HCT116 (cell line): ENCODE data around the gene MMS19. TPM values are rescaled to one million over a fixed set of nuclear protein-coding genes. Genes with fewer than 3 reads are reported as not detected.

Source experiments
- ATAC-seq: fragments of 200-7000 bp; cut with Tn5 transposase; 2 replicates; pipeline ENCODE4 v1.9.1; 2020; ENCODE audit warnings: mild to moderate bottlenecking, moderate library complexity
- BruUV-seq: library from RNA; stranded (reverse); fragments of 400-500 nt; replicated peaks from 2 replicates; lab custom pipeline; 2021; lab: Mats Ljungman, UMichigan
- CTCF ChIA-PET: fragments of 300-600 bp; sonication (Branson Sonifier 250); formaldehyde crosslinking; loops from one replicate; lab custom pipeline; 2021; ENCODE audit warnings: antibody characterized with exemption; lab: Charles Lee
- POLR2A ChIA-PET: fragments of 300-600, 350-600 bp; sonication (Branson Sonifier 250); formaldehyde crosslinking; loops from one replicate; lab custom pipeline; 2021; ENCODE audit warnings: antibody characterized with exemption; lab: Charles Lee
- RAD21 ChIA-PET, 2 experiments: fragments of 300-600 bp; sonication (Branson Sonifier 250); formaldehyde crosslinking; loops; one replicate each; lab custom pipeline; 2023; ENCODE audit warnings: low total read pairs in 2 of 2; ENCODE audit not compliant: uncharacterized antibody in 2 of 2, unreplicated experiment in 2 of 2, low non-redundant PET in 1 of 2; lab: Charles Lee
- DNase-seq: peaks from one replicate; pipeline ENCODE4 v3.0.0-alpha.2; 2010; ENCODE audit warnings: low read depth, low spot score
- H2AFZ ChIP-seq: fragments of 200-600 bp; shearing (Covaris generic), sonication (generic); 2 replicates; pipeline ENCODE4 v1.6.1; 2017; ENCODE audit warnings: low read depth, mixed run types, mixed read lengths, antibody characterized with exemption, low read length; ENCODE audit not compliant: poor library complexity, severe bottlenecking
- H3K27ac ChIP-seq: 2 replicates; pipeline ENCODE4 v1.5.1; 2012; ENCODE audit warnings: low read depth, low read length
- H3K27me3 ChIP-seq: fragments of 200-600 bp; sonication (generic); 2 replicates; pipeline ENCODE4 v1.6.1; 2016; ENCODE audit warnings: mixed run types, low read length, mixed read lengths; ENCODE audit not compliant: insufficient read depth
- H3K36me3 ChIP-seq, 2 experiments: fragments of 200-500 bp in 1 of 2; fragments of 200-600 bp in 1 of 2; sonication (Bioruptor generic) in 1 of 2; sonication (generic) in 1 of 2; 2 replicates each; pipeline versions ENCODE4 v1.5.1 to v1.6.1; 2014 to 2016; ENCODE audit warnings: low read length in 2 of 2, inconsistent platforms in 1 of 2, mixed read lengths in 1 of 2, mixed run types in 1 of 2; ENCODE audit not compliant: insufficient read depth in 2 of 2, control insufficient read depth in 1 of 2
- H3K4me1 ChIP-seq, 2 experiments: fragments of 200-600 bp in 1 of 2; sonication (generic) in 1 of 2; 2 replicates each; pipeline versions ENCODE4 v1.5.1 to v1.6.1; 2012 to 2017; ENCODE audit warnings: low read length in 2 of 2, inconsistent platforms in 1 of 2, mild to moderate bottlenecking in 1 of 2, mixed read lengths in 1 of 2, mixed run types in 1 of 2, moderate library complexity in 1 of 2; ENCODE audit not compliant: insufficient read depth in 2 of 2, control insufficient read depth in 1 of 2
- H3K4me2 ChIP-seq: fragments of 200-600 bp; sonication (generic); 2 replicates; pipeline ENCODE4 v1.6.1; 2017; ENCODE audit warnings: mixed run types, low read length, mixed read lengths
- H3K4me3 ChIP-seq, 2 experiments: fragments of 200-600 bp in 1 of 2; sonication (generic) in 1 of 2; replicated peaks in 1 of 2; 2 replicates each; pipeline ENCODE4 v1.5.1; 2011 to 2016; ENCODE audit warnings: low read length in 2 of 2, control low read depth in 1 of 2, low read depth in 1 of 2, mild to moderate bottlenecking in 1 of 2, mixed read lengths in 1 of 2, mixed run types in 1 of 2
- H3K79me2 ChIP-seq: fragments of 200-600 bp; sonication (generic); 2 replicates; pipeline ENCODE4 v1.6.1; 2017; ENCODE audit warnings: mild to moderate bottlenecking, mixed run types, low read length, moderate library complexity, mixed read lengths; ENCODE audit not compliant: insufficient read depth
- H3K9ac ChIP-seq: fragments of 200-600 bp; sonication (generic); 2 replicates; pipeline ENCODE4 v1.6.1; 2016; ENCODE audit warnings: low read length, mixed read lengths
- H3K9me2 ChIP-seq: fragments of 200-600 bp; sonication (generic), shearing (Covaris generic); 2 replicates; pipeline ENCODE4 v1.6.1; 2017; ENCODE audit warnings: mixed run types, mild to moderate bottlenecking, moderate library complexity; ENCODE audit not compliant: insufficient read depth
- H3K9me3 ChIP-seq, 2 experiments: fragments of 200-500 bp in 1 of 2; fragments of 200-600 bp in 1 of 2; sonication (Bioruptor generic) in 1 of 2; sonication (generic) in 1 of 2; 2 replicates each; pipeline ENCODE4 v1.6.1; 2014 to 2017; ENCODE audit warnings: low read length in 2 of 2, mixed read lengths in 2 of 2, inconsistent platforms in 1 of 2, low read depth in 1 of 2, mild to moderate bottlenecking in 1 of 2, mixed run types in 1 of 2, moderate library complexity in 1 of 2; ENCODE audit not compliant: control insufficient read depth in 1 of 2, insufficient read depth in 1 of 2
- H4K20me1 ChIP-seq: fragments of 200-600 bp; sonication (generic), shearing (Covaris generic); 2 replicates; pipeline ENCODE4 v1.6.1; 2017; ENCODE audit warnings: mixed run types, mild to moderate bottlenecking, moderate library complexity; ENCODE audit not compliant: insufficient read depth
- CBX3 ChIP-seq: IDR thresholded peaks from 2 replicates; pipeline ENCODE4 v1.6.1; 2012; ENCODE audit warnings: low read depth
- ELF1 ChIP-seq: IDR thresholded peaks from 2 replicates; pipeline ENCODE4 v1.6.1; 2012; ENCODE audit warnings: low read depth, borderline replicate concordance
- EZH2phosphoT487 ChIP-seq: fragments of 200-600 bp; IDR thresholded peaks from 2 replicates; pipeline ENCODE4 v1.6.1; 2018; ENCODE audit warnings: antibody characterized with exemption, borderline replicate concordance
- JUND ChIP-seq: IDR thresholded peaks from 2 replicates; pipeline ENCODE4 v1.6.1; 2012
- MAX ChIP-seq: IDR thresholded peaks from 2 replicates; pipeline ENCODE4 v1.6.1; 2012
- RAD21 ChIP-seq: IDR thresholded peaks from 2 replicates; pipeline ENCODE4 v1.6.1; 2012; ENCODE audit warnings: low read depth, mild to moderate bottlenecking
- SIN3A ChIP-seq: IDR thresholded peaks from 2 replicates; pipeline ENCODE4 v1.6.1; 2012; ENCODE audit warnings: low read depth
- SP1 ChIP-seq: IDR thresholded peaks from 2 replicates; pipeline ENCODE4 v1.6.1; 2012; ENCODE audit warnings: low read depth
- SRF ChIP-seq: IDR thresholded peaks from 2 replicates; pipeline ENCODE4 v1.6.1; 2012; ENCODE audit warnings: low read depth
- TCF7L2 ChIP-seq: IDR thresholded peaks from 2 replicates; pipeline ENCODE4 v1.7.0; 2011; ENCODE audit warnings: borderline replicate concordance, inconsistent platforms; ENCODE audit not compliant: insufficient read depth, insufficient read length; ENCODE audit errors: extremely low read depth
- ZFX ChIP-seq: fragments of 450-650 bp; IDR thresholded peaks from 2 replicates; pipeline ENCODE4 v1.6.1; 2017
- ZNF274 ChIP-seq: fragments of 200-500 bp; sonication (Bioruptor generic); IDR thresholded peaks from 2 replicates; pipeline ENCODE4 v1.6.1; 2014; ENCODE audit warnings: mild to moderate bottlenecking, low read depth, low read length, inconsistent platforms
- intact Hi-C: fragments of 100-400 bp; cut with micrococcal nuclease; formaldehyde crosslinking; loops from 2 replicates; pipeline ENCODE4 v1.10.0; 2022
- total RNA-seq: library from RNA; stranded (reverse); gene quantifications from one replicate; pipeline ENCODE4 v1.2.1, GENCODE V29; 2021; ENCODE audit not compliant: unreplicated experiment
- TF ChIP-seq, protein P1 (sequence below): IDR thresholded peaks from 2 replicates; pipeline ENCODE4 v1.6.1; 2011; ENCODE audit warnings: mild to moderate bottlenecking, low read length, moderate library complexity; ENCODE audit not compliant: insufficient replicate concordance; ENCODE audit errors: extremely low read depth

MMS19 gene
- total RNA-seq, 1 experiment from 2014 or later, result 101 TPM

DNA sequence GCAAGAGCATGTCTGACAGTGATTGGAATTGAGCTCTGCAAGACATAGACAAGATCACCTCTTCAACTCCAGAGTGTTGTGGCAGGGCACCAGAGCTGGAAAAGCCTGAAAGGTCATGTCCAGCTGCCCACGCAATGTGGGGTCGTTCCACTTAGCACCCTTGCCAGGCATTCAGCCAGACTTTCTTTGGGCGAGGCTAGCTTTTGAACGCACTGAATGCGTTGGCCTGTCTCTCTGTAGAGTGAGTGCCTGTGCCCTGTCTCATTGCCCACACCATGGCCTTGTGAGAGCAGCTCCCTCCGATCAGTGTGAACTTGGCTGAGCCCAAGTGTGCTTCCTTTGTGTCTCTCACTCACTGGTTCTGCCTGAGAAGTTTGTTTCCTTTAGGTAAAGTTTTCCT, 23.8 kb upstream of the MMS19 start:
- H4K20me1 ChIP-seq, result no peaks in the 10 kb centered on the region
- H2AFZ ChIP-seq, result no peak overlapping the region
- H3K27me3 ChIP-seq, result no peaks in the 10 kb centered on the region
- no peak for DNase-seq
- no peak for ATAC-seq
- RAD21 ChIA-PET, result no interaction called here
- no TSS peak for BruUV-seq
- CTCF ChIA-PET, result interaction anchor here (1.3 kb wide), 1 partner anchor 12 kb away, joined by 3 read pairs; no protein-coding TSS in a partner anchor
- peaks cover 25 to 39% of the 10 kb centered on the region in 2 experiments for H3K4me1 ChIP-seq
- H3K4me3 ChIP-seq, result no peak overlapping the region
- POLR2A ChIA-PET, result no interaction called here
- intact Hi-C loops, result no loop called here
- H3K9me2 ChIP-seq, result no peaks in the 10 kb centered on the region
- H3K9ac ChIP-seq, result no peak overlapping the region
- no peak overlapping the region for H3K4me2 ChIP-seq
- TF ChIP-seq ZNF274 (no peak), MAX (no peak), RAD21 (no peak), CBX3 (no peak), SIN3A (no peak), EZH2phosphoT487 (no peak), JUND (no peak), ZFX (no peak), ELF1 (no peak), TCF7L2 (no peak), SP1 (no peak), SRF (no peak)
- TF ChIP-seq, protein P1, sequence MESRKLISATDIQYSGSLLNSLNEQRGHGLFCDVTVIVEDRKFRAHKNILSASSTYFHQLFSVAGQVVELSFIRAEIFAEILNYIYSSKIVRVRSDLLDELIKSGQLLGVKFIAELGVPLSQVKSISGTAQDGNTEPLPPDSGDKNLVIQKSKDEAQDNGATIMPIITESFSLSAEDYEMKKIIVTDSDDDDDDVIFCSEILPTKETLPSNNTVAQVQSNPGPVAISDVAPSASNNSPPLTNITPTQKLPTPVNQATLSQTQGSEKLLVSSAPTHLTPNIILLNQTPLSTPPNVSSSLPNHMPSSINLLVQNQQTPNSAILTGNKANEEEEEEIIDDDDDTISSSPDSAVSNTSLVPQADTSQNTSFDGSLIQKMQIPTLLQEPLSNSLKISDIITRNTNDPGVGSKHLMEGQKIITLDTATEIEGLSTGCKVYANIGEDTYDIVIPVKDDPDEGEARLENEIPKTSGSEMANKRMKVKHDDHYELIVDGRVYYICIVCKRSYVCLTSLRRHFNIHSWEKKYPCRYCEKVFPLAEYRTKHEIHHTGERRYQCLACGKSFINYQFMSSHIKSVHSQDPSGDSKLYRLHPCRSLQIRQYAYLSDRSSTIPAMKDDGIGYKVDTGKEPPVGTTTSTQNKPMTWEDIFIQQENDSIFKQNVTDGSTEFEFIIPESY, result no peak
- no peak overlapping the region for H3K27ac ChIP-seq
- H3K79me2 ChIP-seq, result no peaks in the 10 kb centered on the region
- no peaks in the 10 kb centered on the region for H3K36me3 ChIP-seq
- no peaks in the 10 kb centered on the region for H3K9me3 ChIP-seq
